Testis (tissue), 2 donors: ENCODE measurements around the gene NOS3.

ENCODE experiments used
- CTCF ChIP-seq, 3 experiments: fragments of 450-650 bp in 2 of 3; fragments of 200-600 bp in 1 of 3; sonication (generic) in 1 of 3; IDR thresholded peaks; one replicate each; pipeline ENCODE4 v1.5.1; 2016 to 2019; ENCODE audit warnings: antibody characterized with exemption in 3 of 3, mild to moderate bottlenecking in 2 of 3, moderate library complexity in 1 of 3
- POLR2A ChIP-seq: fragments of 450-650 bp; IDR thresholded peaks from one replicate; pipeline ENCODE4 v1.6.1; 2017; ENCODE audit warnings: antibody characterized with exemption, mild to moderate bottlenecking, moderate library complexity

- TF ChIP-seq POLR2A (no peak), CTCF (IDR thresholded peaks at IDR 0.05) (no peak)
These were observed 34.3 kb upstream of the NOS3 start for GRCh38 chr7:150956395-150957132.
